ENCODE data around the gene ZBTB40. TPM values are rescaled to one million over a fixed set of nuclear protein-coding genes. Genes with fewer than 3 reads are reported as not detected.

Gene ZBTB40
- total RNA-seq, 1 donor from 2014 or later = 9.7 TPM

GRCh38 chr1:22426781-22427180 is 24.9 kb upstream of the ZBTB40 start:
- DNase-seq (ENCODE audit: low read depth in 2 of 2) = no peak

GRCh38 chr1:22428672-22429071 is 23.0 kb upstream of the ZBTB40 start:
- DNase-seq (ENCODE audit: low read depth in 2 of 2) = peak; percentile 72 to 75

GRCh38 chr1:22431965-22432364 is 19.7 kb upstream of the ZBTB40 start:
- no peak for DNase-seq (ENCODE audit: low read depth in 2 of 2)

GRCh38 chr1:22434717-22435116 is 16.9 kb upstream of the ZBTB40 start:
- no peak for DNase-seq (ENCODE audit: low read depth in 2 of 2)

GRCh38 chr1:22436948-22437347 is 14.7 kb upstream of the ZBTB40 start:
- no peak for DNase-seq (ENCODE audit: low read depth in 2 of 2)

- DNase-seq (ENCODE audit: low read depth in 2 of 2) = no peak
Measured at GRCh38 chr1:22437573-22437972, 14.1 kb upstream of the ZBTB40 start.

- no peak for DNase-seq (ENCODE audit: low read depth in 2 of 2)
Measured at GRCh38 chr1:22440582-22440981, 11.1 kb upstream of the ZBTB40 start.

GRCh38 chr1:22442212-22442894 is 9.3 kb upstream of the ZBTB40 start:
- no peak for DNase-seq (ENCODE audit: low read depth in 2 of 2)

GRCh38 chr1:22443332-22443731 is 8.3 kb upstream of the ZBTB40 start:
- no peak for DNase-seq (ENCODE audit: low read depth in 2 of 2)

- no peak for DNase-seq (ENCODE audit: low read depth in 2 of 2)
Measured at GRCh38 chr1:22444856-22445255, 6.8 kb upstream of the ZBTB40 start.

GRCh38 chr1:22447621-22448111 is 4.0 kb upstream of the ZBTB40 start:
- DNase-seq (ENCODE audit: low read depth in 2 of 2) = peak in 1 of 2 donors; percentile 69

- no peak for DNase-seq (ENCODE audit: low read depth in 2 of 2)
Measured at GRCh38 chr1:22449636-22450035, 2.0 kb upstream of the ZBTB40 start.

- peak in 1 of 2 donors; percentile 35 for DNase-seq (ENCODE audit: low read depth in 2 of 2)
Measured at GRCh38 chr1:22450351-22451021, 1.2 kb upstream of the ZBTB40 start.

- peak; percentile 47 to 59 for DNase-seq (ENCODE audit: low read depth in 2 of 2)
Measured at GRCh38 chr1:22452481-22452957, 868 bp downstream of the ZBTB40 start.

GRCh38 chr1:22453181-22453580 is 1.5 kb downstream of the ZBTB40 start:
- no peak for DNase-seq (ENCODE audit: low read depth in 2 of 2)

- no peak for DNase-seq (ENCODE audit: low read depth in 2 of 2)
Measured at GRCh38 chr1:22454476-22455056, 2.9 kb downstream of the ZBTB40 start.

GRCh38 chr1:22457345-22457744 is 5.7 kb downstream of the ZBTB40 start:
- DNase-seq (ENCODE audit: low read depth in 2 of 2) = peak; percentile 10 to 54

GRCh38 chr1:22457836-22458235 is 6.2 kb downstream of the ZBTB40 start:
- DNase-seq (ENCODE audit: low read depth in 2 of 2) = no peak

GRCh38 chr1:22461100-22461499 is 9.4 kb downstream of the ZBTB40 start:
- no peak for DNase-seq (ENCODE audit: low read depth in 2 of 2)

- DNase-seq (ENCODE audit: low read depth in 2 of 2) = no peak
Measured at GRCh38 chr1:22461678-22462527, 10.3 kb downstream of the ZBTB40 start.

- DNase-seq (ENCODE audit: low read depth in 2 of 2) = no peak
Measured at GRCh38 chr1:22462928-22463327, 11.3 kb downstream of the ZBTB40 start.
